ENCODE data around the gene EGFL7.

DNA sequence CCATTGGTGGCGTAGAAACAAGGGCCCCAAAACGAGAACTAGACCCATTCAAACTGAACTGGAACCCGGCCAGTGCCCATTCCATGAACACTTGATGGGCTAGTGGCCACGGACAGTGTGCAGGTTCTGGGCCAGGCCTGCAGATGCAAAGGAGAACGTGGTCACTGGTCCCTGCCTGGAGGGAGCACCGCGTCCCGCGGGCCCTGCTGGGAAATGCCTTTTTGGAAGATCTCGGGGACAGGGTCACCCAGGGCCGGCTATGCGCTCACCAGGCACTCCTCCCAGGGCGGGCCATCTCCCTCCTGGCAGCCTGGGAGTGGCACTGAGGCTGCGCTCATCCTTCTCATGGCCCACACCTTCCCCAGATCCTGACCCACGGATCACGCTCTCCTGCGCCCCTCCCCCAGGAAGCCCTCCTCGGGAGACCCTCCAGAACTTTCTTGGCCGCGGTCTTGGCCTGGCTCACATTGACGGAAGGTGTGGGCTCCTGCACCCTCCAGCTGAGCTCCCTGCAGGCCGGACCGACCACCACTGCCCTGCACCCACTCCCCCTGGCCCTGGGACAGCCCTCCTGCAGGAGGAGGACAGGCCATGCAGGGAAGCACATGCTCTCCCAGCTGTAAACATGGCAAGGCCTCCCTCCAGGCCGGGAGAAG is 46.9 kb downstream of the EGFL7 start:
- TF ChIP-seq, protein P1, sequence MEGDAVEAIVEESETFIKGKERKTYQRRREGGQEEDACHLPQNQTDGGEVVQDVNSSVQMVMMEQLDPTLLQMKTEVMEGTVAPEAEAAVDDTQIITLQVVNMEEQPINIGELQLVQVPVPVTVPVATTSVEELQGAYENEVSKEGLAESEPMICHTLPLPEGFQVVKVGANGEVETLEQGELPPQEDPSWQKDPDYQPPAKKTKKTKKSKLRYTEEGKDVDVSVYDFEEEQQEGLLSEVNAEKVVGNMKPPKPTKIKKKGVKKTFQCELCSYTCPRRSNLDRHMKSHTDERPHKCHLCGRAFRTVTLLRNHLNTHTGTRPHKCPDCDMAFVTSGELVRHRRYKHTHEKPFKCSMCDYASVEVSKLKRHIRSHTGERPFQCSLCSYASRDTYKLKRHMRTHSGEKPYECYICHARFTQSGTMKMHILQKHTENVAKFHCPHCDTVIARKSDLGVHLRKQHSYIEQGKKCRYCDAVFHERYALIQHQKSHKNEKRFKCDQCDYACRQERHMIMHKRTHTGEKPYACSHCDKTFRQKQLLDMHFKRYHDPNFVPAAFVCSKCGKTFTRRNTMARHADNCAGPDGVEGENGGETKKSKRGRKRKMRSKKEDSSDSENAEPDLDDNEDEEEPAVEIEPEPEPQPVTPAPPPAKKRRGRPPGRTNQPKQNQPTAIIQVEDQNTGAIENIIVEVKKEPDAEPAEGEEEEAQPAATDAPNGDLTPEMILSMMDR (conservative IDR thresholded peaks at IDR 0.05), result no peak
- TF ChIP-seq ZFX (IDR thresholded peaks at IDR 0.05), result no peak
